Limb (tissue), 2 donors: ENCODE data around the gene SLC25A39.
"Not testable (repeated sequence)": the region's sequence is repeated elsewhere in the genome, so short reads cannot be mapped to it uniquely, and the experiment has no call there.

Experiments used
- DNase-seq, 2 donors: peaks; one replicate each; pipeline ENCODE4 v3.0.0-alpha.2; 2016; ENCODE audit errors: extremely low spot score in 2 of 2

SLC25A39 gene, protein sequence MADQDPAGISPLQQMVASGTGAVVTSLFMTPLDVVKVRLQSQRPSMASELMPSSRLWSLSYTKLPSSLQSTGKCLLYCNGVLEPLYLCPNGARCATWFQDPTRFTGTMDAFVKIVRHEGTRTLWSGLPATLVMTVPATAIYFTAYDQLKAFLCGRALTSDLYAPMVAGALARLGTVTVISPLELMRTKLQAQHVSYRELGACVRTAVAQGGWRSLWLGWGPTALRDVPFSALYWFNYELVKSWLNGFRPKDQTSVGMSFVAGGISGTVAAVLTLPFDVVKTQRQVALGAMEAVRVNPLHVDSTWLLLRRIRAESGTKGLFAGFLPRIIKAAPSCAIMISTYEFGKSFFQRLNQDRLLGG

DNA sequence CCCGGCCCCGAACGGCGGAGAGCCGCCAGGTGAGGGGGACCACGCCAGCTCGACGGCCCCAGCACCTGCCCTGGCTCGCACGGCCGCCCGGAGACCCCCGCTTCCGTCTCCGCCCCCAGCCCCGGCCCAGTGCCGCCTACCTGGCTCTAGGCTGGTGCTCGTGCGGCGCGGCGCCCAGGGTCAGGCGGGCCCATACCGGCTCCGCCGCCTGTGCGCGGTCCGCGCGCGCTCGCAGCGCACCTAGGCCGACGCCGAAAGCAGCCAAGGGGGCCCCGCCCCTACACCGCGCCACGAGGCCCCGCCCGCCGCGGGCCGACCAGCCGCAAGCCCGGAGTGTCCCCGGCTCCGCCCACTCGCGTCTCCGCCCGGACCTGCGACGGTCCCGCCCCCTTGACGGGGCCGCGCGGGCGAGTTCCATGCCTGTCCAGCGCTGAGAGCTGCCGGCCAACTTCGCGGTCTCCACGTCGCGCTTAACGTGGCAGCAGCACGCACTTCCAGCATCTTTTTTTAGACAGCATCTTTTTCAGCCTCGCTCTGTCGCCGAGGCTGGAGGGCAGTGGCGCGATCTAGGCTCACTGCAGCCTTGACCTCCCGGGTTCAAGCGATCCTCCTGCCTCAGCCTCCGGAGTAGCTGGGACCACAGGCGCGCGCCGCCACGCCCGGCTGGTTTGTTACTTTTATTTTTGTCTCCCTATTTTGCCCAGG lies at the start of gene SLC25A39:
Gene SLC25A39 (minus strand): TSS at position 253 of the 705 bp plus-strand sequence. CDS start 1,261 bp downstream, outside the sequence.
- DNase-seq, result peak; percentile 90 to 98

DNA sequence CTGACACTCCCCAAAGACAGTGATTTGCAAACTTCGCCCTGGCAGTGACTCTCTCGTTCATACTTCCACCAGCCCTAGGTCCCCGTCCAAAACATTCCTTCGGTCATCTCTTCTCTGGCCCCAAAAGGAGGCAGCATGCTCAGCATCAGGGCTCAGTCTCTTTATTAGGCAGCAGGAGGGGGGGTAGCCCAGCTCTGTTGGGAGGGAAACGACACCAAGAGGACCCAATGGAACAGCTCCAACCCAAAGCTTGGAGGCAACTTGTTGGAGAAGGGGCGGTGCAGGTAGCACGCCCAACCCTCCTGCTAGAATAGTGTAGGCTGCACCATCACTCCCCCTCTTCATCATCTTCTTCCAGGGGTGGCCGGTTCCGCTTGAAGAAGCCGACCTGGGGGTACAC lies 47.4 kb upstream of the SLC25A39 start:
- no peak for DNase-seq

DNA sequence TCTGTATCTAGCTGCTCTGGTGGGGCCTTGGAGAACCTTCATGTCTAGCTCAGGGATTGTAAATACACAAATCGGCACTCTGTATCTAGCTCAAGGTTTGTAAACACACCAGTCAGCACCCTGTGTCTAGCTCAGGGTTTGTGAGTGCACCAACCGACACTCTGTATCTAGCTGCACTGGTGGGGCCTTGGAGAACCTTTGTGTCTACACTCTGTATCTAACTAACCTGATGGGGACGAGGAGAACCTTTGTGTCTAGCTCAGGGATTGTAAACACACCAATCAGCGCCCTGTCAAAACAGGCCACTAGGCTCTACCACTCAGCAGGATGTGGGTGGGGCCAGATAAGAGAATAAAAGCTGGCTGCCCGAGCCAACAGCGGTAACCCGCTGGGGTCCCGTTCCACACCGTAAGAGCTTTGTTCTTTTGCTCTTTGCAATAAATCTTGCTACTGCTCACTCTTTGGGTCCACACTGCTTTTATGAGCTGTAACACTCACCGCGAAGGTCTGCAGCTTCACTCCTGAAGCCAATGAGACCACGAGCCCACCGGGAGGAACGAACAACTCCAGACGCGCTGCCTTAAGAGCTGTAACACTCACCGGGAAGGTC lies 44.9 kb upstream of the SLC25A39 start:
- not testable (repeated sequence) for DNase-seq

DNA sequence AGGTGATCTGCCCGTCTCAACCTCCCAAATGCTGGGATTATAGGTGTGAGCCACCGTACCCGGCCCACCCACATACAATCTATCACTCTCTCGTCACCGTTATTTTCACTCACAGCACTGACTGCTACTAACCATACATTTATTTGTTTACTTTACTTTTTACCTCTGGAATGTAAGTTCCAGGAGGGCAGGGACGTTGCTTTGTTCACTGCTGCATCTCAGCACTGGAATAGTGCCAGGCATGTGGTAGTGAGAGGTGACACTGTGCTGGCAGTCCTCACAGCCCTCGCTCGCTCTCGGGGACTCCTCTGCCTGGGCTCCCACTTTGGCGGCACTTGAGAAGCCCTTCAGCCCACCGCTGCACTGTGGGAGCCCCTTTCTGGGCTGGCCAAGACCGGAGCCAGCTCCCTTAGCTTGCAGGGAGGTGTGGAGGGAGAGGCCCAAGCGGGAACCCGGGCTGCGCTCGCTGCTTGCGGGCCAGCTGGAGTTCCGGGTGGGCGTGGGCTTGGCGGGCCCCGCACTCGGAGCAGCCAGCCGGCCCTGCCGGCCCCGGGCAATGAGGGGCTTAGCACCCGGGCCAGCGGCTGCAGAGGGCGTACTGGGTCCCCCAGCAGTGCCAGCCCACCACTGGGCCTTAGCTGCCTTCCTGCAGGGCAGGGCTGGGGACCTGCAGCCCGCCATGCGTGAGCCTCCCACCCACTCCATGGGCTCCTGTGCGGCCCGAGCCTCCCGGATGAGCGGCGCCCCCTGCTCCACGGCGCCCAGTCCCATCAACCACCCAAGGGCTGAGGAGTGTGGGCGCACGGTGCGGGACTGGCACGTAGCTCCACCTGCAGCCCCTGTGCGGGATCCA lies 44.0 kb upstream of the SLC25A39 start:
- not testable (repeated sequence) for DNase-seq

DNA sequence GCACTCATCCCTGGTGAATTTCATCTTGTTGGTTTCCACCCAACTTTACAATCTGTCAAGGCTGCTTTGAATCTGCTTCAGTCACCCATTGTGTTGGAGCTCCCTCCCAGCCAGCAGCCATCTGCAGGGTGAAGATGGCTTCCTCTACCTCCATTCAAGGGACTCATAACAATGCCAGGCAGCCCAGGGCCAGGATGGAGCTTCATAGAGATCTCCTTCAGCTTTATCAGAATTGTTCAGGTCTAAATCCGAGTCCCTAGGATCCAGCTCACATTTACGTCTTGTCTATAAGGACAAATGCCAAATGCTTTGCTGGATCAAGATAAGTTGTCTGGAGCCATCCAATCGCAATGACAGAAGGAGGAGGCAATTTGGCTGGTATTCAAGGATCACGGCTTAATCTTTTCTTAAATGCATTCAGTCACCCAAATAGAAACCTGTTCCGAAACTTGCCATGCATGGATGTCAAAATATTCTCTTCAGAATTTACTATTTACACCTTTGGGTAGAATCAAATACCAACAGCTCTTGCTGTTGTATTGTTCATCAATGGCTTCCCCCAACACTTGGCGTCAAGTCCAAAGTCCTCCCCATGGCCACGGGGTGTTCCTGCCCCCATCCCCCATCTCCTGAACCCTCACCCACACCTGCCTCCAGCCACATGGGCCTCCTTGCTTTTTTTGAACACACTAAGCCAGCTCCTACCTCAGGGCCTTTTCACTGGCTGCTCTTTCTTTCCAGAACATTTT lies 42.8 kb upstream of the SLC25A39 start:
- no peak for DNase-seq

DNA sequence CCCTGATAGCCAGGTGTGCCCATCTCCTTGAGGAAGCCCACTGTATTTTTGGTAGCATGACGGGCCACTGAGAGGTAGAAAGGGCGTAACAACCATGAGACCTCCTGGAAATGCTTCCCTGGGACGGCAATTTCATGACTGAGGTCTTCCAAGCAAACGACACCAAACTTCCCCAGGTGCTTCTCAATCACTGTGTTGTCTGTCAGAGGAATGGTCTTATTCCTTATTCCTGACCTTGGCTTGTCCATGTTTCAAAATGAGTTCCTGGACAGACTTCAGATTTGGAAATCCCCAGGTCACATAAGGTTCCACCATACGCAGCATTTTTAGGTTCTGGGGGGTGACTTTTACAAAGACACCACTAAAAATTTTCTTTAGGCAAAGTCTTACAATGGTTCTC lies 40.4 kb upstream of the SLC25A39 start:
- DNase-seq, result not testable (repeated sequence)

DNA sequence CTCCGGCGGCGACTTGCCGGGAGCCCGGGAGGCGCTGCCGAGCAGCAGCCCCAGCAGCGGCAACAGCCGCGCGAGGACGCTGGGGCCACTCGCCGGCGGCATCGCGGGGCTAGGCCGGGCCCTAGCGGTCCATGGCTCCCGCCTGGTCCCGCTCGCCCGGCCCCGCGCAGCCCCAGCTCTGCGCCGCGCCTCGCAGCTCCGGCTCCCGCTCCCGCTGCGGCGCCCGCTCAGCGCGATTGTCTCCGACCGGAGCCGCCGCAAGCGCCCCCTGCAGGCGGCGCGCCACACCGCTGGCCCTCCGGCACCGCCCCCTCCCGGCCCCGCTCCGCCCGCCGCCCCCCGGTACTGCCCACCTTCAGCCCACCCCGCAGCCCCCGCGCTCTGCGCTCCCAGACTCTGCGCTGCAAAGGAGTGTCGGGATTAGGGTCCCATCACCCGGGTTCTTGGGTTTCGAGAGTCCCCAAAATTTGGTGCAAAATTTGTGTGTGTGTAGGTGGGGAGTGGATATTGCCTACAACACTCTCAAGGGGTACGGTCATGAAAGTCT lies 39.1 kb upstream of the SLC25A39 start, which contains the start of gene FAM171A2:
Gene FAM171A2 (minus strand): TSS at position 241 of the 547 bp plus-strand sequence. CDS start 139 bp downstream, at position 102.
- DNase-seq, result peak; percentile 74 to 92

DNA sequence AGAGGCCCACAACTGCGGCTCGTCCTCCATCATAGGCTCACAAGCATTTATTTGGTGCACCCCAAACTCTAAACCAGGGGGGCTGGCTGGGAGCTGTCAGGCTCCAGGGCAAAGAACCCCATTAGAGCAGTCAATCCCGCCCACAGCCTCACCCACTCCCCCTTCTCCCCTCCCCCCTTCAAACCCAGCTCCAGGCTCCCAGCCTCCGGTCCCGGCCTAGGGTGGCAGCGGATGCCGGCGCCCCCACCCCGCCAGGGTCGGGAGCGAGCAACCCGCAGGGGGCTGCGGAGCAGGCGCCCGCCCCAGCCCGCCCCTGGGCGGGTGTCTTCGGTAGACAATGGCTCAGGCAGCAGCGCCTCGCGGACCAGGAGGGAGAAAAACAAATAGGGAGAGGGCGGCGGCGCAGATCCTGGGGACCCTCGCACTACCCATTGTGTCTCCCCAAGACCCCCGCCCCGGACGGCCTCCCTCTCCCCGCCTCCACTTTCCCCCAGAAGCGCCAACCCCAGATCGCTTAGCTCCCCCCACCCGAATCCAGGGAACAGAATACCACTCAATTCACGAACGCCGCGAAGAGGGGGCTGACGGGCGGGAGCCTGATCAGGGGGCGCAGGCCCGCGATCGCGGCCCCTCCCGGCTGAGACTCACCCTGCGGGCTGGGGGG lies 38.5 kb upstream of the SLC25A39 start:
- DNase-seq, result peak in 1 of 2 donors; percentile 73

DNA sequence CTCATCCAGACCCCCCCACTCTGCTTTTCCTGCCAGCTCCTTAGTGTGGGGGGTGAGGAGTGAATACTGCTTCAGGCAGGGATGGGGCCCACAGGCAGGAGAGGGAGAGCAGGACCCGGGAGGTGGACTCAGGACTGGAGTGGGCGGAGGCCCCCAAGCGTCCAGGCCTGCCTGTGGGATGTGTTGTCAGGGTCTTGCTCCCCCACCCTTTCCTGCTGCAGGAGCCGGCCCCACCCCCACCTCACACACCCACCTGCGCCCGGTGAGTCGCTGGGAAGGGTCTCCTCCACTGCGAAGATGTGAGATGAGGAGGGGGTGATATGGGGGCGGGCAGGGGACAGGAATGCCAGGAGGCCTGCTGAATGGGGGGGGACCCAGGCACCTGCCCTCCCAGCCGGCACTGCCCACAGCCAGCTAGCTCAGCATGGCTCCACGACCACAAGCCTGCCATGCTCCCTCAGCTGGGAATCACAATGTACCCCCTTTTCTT lies 37.9 kb upstream of the SLC25A39 start:
- no peak for DNase-seq

DNA sequence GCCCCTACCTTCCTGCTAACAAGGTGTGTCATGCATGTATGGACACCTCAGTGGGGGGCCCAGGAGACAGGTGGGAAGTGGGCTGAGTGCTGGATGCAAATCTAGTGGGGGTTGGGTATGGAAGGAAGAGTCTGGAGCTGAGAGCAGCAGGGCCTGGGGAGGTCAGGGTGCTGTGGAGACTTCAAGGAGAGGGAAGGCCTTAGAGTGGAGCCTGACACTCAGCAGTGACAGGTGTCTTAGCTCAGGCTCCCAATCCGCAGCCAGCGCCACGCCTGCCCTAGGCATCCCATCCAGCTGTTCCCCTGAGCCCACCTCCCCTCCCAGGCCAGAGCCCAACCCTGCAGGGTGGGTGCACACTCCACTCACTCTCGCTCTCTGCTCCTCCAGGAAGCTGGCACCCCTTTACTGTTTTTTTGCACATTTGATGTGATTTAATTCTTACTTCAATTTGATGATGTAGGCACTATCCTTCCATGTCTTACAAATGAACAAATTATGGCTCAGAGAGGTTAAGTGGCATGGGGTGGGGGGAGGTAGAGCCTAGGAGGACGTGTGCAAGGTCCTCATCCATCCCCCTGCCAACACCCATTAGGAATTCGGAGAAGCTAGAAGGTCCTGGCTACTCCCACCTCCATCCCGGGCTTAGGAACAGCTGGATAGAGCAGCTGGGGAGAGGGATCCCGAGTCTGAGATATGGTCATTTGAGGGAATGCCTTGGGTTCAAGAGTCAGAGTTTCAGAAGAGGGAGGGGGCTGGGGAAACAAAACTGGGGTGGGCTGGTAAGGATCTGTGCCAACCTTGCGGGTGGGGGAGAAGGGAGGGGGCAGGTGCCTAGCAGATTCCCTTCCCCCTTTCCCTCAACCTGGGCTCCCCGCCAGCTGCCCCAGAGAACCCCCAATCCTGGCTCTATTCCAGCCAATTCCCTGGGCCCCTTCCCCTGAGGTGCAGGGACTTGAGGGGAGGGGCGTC lies 37.0 kb upstream of the SLC25A39 start:
- DNase-seq, result peak in 1 of 2 donors; percentile 78

DNA sequence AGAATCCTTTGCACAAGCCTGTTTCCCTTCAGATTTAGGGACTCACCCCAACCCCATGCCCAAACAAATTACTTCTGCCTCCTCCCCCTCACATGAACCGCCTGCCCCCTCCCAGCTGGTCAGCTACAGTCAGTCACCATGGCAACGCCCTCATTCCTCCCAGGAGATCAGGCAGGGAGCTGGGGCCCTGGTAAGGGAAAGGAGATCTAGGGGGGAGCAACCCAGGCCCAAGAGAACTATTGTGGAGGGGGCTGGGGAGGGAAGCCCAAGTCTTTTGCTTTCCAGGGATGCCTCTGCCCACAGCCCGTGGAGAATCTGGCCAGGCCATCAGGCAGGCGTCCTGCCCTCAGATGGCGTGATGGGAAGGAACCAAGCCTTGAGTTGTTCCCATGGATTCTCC lies 36.2 kb upstream of the SLC25A39 start:
- DNase-seq, result no peak

DNA sequence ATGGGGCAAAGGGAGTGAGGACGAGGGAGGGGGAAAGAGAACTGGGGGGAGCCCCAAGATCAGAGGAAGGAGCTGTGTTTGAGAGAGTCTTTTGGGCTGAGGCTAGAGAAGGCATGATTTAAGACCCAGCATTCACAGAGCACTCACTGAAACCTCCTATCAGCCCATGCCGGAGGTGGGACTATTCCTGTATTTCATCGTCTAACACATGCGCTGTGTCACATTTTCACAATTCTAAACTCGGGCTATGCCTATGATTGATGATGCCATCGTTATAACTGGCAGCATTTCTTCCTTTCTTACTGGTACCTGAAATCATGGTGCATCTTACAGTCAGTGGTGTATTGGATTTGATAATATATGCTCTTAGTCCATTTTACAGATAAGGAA lies 35.5 kb upstream of the SLC25A39 start:
- no peak for DNase-seq

DNA sequence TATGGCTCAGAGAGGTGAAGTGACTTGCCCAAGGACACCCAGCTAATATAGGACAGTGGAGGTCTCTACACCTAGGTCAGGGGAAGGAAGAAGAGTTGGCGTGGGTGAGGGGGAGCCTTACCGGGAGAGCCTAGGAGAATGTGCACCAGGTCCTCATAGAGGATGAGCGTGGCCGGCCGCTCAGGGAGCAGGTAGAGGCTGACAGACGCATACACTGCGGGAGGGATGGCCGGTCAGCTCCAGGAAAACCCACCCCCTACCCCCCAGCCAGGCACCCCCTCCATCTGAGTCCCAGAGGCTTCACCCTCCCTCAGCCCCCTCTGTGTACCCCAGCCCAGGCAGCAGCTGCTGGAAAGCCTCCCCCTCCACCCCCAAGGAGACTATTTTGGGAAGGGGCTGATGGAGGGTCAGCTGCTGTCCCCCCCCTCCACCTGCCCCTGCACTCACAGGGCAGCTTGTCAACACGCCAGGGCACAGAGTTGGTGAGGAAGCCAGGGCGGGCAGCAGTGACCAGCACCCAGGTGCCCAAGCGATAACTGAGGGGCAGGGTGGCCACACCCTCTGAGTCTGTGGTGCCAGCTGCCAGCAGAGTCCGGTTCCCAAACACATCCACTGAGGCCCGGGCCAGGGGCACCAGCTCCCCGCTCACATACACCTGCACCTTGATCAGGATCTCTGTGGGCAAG lies 35.0 kb upstream of the SLC25A39 start:
- no peak for DNase-seq

DNA sequence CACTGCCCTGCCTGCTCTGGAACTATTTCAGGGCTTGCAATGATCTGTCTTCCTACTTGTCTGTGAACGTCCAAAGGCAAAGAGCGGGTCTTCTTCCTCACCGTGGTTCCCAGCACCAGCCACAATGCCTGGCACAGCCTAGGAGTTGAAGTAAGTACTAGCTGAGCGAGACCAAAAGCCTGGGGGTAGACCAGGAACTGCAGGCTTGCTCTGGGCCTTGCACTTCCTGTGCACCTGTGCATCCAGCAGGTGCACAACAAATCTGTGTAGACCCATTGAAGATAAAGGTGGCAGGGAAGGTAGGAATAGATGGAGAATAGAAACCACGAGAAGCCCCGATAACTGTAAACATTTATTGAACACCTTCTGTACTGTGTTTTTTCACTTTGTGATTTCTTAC lies 34.4 kb upstream of the SLC25A39 start:
- no peak for DNase-seq

DNA sequence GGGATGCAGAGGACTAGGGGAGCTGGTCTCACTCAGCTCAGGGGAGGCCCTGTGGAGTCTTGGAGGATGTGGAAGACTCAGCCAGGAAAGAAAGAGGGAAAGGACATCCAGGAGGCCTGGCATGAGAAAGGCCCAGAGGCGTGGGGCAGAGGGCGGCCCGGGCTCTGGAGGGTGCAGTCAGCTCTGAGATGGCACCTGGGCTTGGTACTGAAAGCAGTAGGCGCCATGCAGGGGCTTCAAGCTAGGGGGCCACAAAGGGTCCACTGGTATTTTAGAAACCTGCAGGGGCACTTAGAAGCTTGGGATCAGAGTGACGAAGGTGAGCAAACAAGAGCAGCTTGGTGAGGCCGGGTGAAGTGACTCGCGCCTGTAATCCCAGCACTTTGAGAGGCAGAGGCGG lies 33.4 kb upstream of the SLC25A39 start:
- DNase-seq, result no peak

DNA sequence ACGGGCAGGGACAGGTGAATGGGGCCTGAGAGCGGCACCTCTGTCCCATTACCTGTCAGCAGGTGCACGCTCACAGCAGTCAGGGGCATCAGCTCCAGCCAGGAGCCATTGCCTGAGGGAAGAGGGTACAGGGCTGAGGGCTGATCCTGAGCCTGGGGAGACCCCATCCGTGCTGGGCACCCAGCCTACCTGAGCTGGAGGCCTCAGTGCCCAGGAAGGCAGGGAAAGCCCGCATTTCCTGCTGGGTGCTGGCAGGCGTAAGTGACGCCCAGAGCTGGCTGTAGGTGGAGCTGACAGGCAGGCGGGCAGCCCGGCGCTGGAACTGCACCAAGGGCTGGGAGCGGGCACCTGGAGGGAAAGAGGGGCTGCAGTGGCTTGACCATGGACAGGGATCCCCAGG lies 31.6 kb upstream of the SLC25A39 start:
- DNase-seq, result no peak

DNA sequence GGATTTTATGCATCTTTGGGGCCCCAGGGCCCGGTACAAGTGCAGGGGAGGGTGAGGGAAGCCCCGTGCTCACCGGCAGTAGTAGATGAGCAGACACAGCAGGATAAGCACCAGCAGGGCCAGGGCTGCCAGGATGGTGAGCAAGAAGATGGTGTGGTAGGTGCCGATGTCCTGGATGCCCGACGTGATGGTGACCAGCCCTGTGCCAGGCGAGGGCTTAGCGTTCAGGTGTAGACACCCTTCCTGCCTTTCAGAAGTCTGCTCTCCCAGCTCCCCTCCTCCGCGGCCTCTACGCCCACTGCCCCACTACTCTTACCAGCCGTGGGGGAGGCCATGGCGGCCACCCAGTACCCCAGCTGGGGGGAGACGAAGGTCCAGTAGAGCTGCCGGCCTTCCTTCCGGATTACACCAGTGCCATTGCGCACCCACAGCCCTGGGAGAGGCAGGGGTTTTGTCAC lies 31.0 kb upstream of the SLC25A39 start:
- no peak for DNase-seq
